Right hindlimb (tissue), 1 donor: ENCODE data around the gene FRMD1.

ENCODE experiments used
- DNase-seq: peaks from one replicate; pipeline ENCODE4 v3.0.0-alpha.2; 2018

Gene FRMD1

GRCh38 chr6:168078943-168079405 lies at the start of gene FRMD1:
Gene FRMD1, minus strand, starts transcription at chr6:168079212. Its CDS starts 118 bp downstream, at chr6:168079094.
- DNase-seq = no peak

GRCh38 chr6:168128006-168128630 lies 49.1 kb upstream of the FRMD1 start:
- DNase-seq = no peak

- no peak for DNase-seq
Observed at GRCh38 chr6:168127384-168127868, 48.4 kb upstream of the FRMD1 start.

GRCh38 chr6:168126566-168127383 lies 47.8 kb upstream of the FRMD1 start:
- no peak for DNase-seq

- no peak for DNase-seq
Observed at GRCh38 chr6:168125429-168126001, 46.5 kb upstream of the FRMD1 start.

GRCh38 chr6:168124921-168125320 lies 45.9 kb upstream of the FRMD1 start:
- no peak for DNase-seq

GRCh38 chr6:168124158-168124557 lies 45.1 kb upstream of the FRMD1 start:
- no peak for DNase-seq

- DNase-seq = no peak
Observed at GRCh38 chr6:168123165-168123911, 44.3 kb upstream of the FRMD1 start.

GRCh38 chr6:168122521-168122920 lies 43.5 kb upstream of the FRMD1 start:
- no peak for DNase-seq

GRCh38 chr6:168122011-168122410 lies 43.0 kb upstream of the FRMD1 start:
- DNase-seq = no peak

GRCh38 chr6:168121303-168121665 lies 42.3 kb upstream of the FRMD1 start:
- DNase-seq = no peak

GRCh38 chr6:168120390-168121302 lies 41.6 kb upstream of the FRMD1 start:
- no peak for DNase-seq

- no peak for DNase-seq
Observed at GRCh38 chr6:168119539-168119938, 40.5 kb upstream of the FRMD1 start.

GRCh38 chr6:168118935-168119334 lies 39.9 kb upstream of the FRMD1 start:
- no peak for DNase-seq

GRCh38 chr6:168117942-168118341 lies 38.9 kb upstream of the FRMD1 start:
- no peak for DNase-seq

GRCh38 chr6:168116975-168117899 lies 38.2 kb upstream of the FRMD1 start:
- DNase-seq = no peak

GRCh38 chr6:168116438-168116974 lies 37.5 kb upstream of the FRMD1 start:
- no peak for DNase-seq

- DNase-seq = no peak
Observed at GRCh38 chr6:168115748-168116437, 36.9 kb upstream of the FRMD1 start.

GRCh38 chr6:168113226-168113625 lies 34.2 kb upstream of the FRMD1 start:
- no peak for DNase-seq

- no peak for DNase-seq
Observed at GRCh38 chr6:168111911-168112310, 32.9 kb upstream of the FRMD1 start.
